Measurements from ENCODE around the gene SPACA9. TPM values are rescaled to one million over a fixed set of nuclear protein-coding genes. Genes with fewer than 3 reads are reported as not detected.

SPACA9 gene
- total RNA-seq, 1 experiment from 2014 or later: 1.3 TPM

- no peak overlapping the region for H3K4ac ChIP-seq (ENCODE audit: low read depth, low read length)
- no peak overlapping the region for H3K18ac ChIP-seq (ENCODE audit: insufficient read length, low read depth, low read length)
- no peak overlapping the region for H2BK5ac ChIP-seq (ENCODE audit: insufficient read length, low read length)
- no peak overlapping the region for H3K9ac ChIP-seq (ENCODE audit: extremely low read depth, insufficient read length, low read length)
- no peak overlapping the region for H2BK15ac ChIP-seq (ENCODE audit: low read depth, low read length)
- Mint-ChIP-seq H3K27me3 (ENCODE audit: low read depth) (peaks cover 5% of the 10 kb centered on the region), H3K36me3 (ENCODE audit: insufficient read depth in 1 of 3, low read depth in 3 of 3) (no peaks in the 10 kb centered on the region), H3K4me1 (peaks cover 0 to 5% of the 10 kb centered on the region in 2 experiments; a peak in 1 of 4 replicates), H3K27ac (no peak overlapping the region), H3K4me3 (no peak overlapping the region), H3K9me3 (no peaks in the 10 kb centered on the region)
- no peak overlapping the region for H3K14ac ChIP-seq (ENCODE audit: insufficient read depth, low read length)
- DNase-seq: no peak
- no peaks in the 10 kb centered on the region for H3K4me1 ChIP-seq (ENCODE audit: insufficient read depth, low read length)
- H3K27ac ChIP-seq (ENCODE audit: insufficient read length, low read depth, low read length): no peak overlapping the region
- H2BK20ac ChIP-seq (ENCODE audit: low read depth, low read length, poor library complexity, severe bottlenecking): no peak overlapping the region
- H3K79me1 ChIP-seq (ENCODE audit: insufficient read depth, low read depth, low read length, poor library complexity, severe bottlenecking): no peaks in the 10 kb centered on the region
- H3T11ph ChIP-seq (ENCODE audit: low read length): no peak overlapping the region
- H3K23ac ChIP-seq (ENCODE audit: insufficient read length, low read depth, low read length): no peak overlapping the region
- no peak overlapping the region for H2BK120ac ChIP-seq (ENCODE audit: low read depth, low read length, poor library complexity, severe bottlenecking)
- no CpG with 5 or more reads among the region's 9 CpGs for WGBS (ENCODE audit: extremely low coverage, insufficient read length, low lambda C conversion rate)
- H2BK12ac ChIP-seq (ENCODE audit: insufficient read length, low read depth, low read length): no peak overlapping the region
- H3K27me3 ChIP-seq (ENCODE audit: insufficient read depth, low read length): no peaks in the 10 kb centered on the region
- H2AFZ ChIP-seq (ENCODE audit: low read length): no peak overlapping the region
- no peaks in the 10 kb centered on the region for H4K20me1 ChIP-seq (ENCODE audit: control insufficient read depth, insufficient read depth, insufficient read length)
- no peaks in the 10 kb centered on the region for H3K79me2 ChIP-seq (ENCODE audit: insufficient read depth, low read length)
- no peak overlapping the region for H2AK5ac ChIP-seq (ENCODE audit: insufficient read length, low read length)
- no peak overlapping the region for H3K56ac ChIP-seq (ENCODE audit: insufficient read length, low read depth, low read length)
- H3K9me3 ChIP-seq (ENCODE audit: control insufficient read depth, low read depth, low read length): no peaks in the 10 kb centered on the region
- no peak overlapping the region for H4K5ac ChIP-seq (ENCODE audit: insufficient read length, low read depth, low read length)
- TF ChIP-seq CTCF (conservative IDR thresholded peaks at IDR 0.05): no peak
- no peaks in the 10 kb centered on the region for H3K23me2 ChIP-seq (ENCODE audit: insufficient read length, low read depth, low read length, poor library complexity, severe bottlenecking)
- H4K91ac ChIP-seq (ENCODE audit: insufficient read length, low read depth, low read length): no peak overlapping the region
- no peak overlapping the region for H3K4me2 ChIP-seq (ENCODE audit: insufficient read depth, insufficient read length, low read length)
- no peak overlapping the region for H4K8ac ChIP-seq (replicated peaks; ENCODE audit: insufficient read length, low read depth, low read length)
Observed at GRCh38 chr9:132885720-132886333, 7.1 kb downstream of the SPACA9 start.

Data from H9 (cell line).